ENCODE data around the gene NPW.

DNA sequence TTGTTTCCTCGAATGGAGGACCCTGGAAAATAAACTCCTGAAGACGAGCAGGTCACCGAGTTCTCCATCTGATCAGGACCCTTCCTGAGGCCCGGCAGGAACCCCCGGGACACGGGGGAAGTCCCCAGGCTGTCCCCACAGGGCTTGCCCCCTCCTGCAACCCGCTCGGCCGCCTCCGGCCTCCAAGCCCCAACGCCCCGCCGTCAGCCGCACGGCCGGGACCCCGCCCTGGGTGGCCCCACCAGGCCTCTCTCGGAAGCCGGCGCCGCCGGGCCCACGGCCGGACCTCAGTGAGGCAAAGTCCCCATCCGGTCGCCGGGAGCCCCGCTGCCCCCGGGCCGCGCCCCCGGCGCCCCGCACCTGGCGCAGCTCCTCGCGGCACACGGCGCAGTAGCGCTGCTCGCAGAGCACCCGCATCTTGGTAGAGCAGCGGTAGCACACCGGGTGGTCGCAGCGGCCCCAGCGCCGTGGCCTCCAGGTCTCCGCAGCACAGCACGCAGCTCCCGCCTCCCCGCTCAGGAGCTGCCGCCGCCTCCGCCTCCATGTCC, 10.3 kb upstream of the NPW start:
- TF ChIP-seq, protein P1, sequence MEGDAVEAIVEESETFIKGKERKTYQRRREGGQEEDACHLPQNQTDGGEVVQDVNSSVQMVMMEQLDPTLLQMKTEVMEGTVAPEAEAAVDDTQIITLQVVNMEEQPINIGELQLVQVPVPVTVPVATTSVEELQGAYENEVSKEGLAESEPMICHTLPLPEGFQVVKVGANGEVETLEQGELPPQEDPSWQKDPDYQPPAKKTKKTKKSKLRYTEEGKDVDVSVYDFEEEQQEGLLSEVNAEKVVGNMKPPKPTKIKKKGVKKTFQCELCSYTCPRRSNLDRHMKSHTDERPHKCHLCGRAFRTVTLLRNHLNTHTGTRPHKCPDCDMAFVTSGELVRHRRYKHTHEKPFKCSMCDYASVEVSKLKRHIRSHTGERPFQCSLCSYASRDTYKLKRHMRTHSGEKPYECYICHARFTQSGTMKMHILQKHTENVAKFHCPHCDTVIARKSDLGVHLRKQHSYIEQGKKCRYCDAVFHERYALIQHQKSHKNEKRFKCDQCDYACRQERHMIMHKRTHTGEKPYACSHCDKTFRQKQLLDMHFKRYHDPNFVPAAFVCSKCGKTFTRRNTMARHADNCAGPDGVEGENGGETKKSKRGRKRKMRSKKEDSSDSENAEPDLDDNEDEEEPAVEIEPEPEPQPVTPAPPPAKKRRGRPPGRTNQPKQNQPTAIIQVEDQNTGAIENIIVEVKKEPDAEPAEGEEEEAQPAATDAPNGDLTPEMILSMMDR (conservative IDR thresholded peaks at IDR 0.05 in 1 of 2, IDR thresholded peaks at IDR 0.05 in 1 of 2; ENCODE audit: low read depth in 1 of 2, low read length in 2 of 2) = no peak
- TF ChIP-seq EZH2 (IDR thresholded peaks at IDR 0.05; ENCODE audit: low read length, missing control alignments) = no peak
